Activated B cell treated with CpG ODN at 0.5 μM for 24 hours (primary cell): ENCODE results near the gene GALNT10. TPM values are rescaled to one million over a fixed set of nuclear protein-coding genes. Genes with fewer than 3 reads are reported as not detected.

Experiments
- ATAC-seq: fragments of 200-7000 bp; cut with Tn5 transposase; one replicate; pipeline ENCODE4 v1.10.0; 2021; ENCODE audit warnings: low read depth, mild to moderate bottlenecking, moderate library complexity
- CTCF ChIA-PET: fragments of 350-600 bp; sonication (Branson Sonifier 250); formaldehyde crosslinking; loops from one replicate; lab custom pipeline; 2021; ENCODE audit warnings: antibody characterized with exemption; lab: Charles Lee
- POLR2A ChIA-PET: fragments of 350-600 bp; sonication (Branson Sonifier 250); formaldehyde crosslinking; loops from one replicate; lab custom pipeline; 2021; ENCODE audit warnings: antibody characterized with exemption; lab: Charles Lee
- DNase-seq: peaks from one replicate; pipeline ENCODE4 v3.0.0; 2022
- H3K27ac Mint-ChIP-seq: one replicate; pipeline ENCODE4 v1.8.0; 2020; ENCODE audit warnings: mixed read lengths
- H3K27me3 Mint-ChIP-seq: one replicate; pipeline ENCODE4 v1.8.0; 2021; ENCODE audit warnings: mixed read lengths
- H3K36me3 Mint-ChIP-seq: one replicate; pipeline ENCODE4 v1.8.0; 2021; ENCODE audit warnings: low read depth, mixed read lengths
- H3K4me1 Mint-ChIP-seq: one replicate; pipeline ENCODE4 v1.8.0; 2021; ENCODE audit warnings: mixed read lengths
- H3K4me3 Mint-ChIP-seq: one replicate; pipeline ENCODE4 v1.8.0; 2020; ENCODE audit warnings: mild to moderate bottlenecking, mixed read lengths
- H3K9me3 Mint-ChIP-seq: one replicate; pipeline ENCODE4 v1.8.0; 2020; ENCODE audit warnings: mixed read lengths
- CTCF ChIP-seq: fragments of 200-600 bp; IDR thresholded peaks from one replicate; pipeline ENCODE4 v1.8.0; 2022; ENCODE audit warnings: antibody characterized with exemption, mild to moderate bottlenecking
- intact Hi-C: fragments of 100-400 bp; cut with micrococcal nuclease; formaldehyde crosslinking; loops from one replicate; pipeline ENCODE4 v1.15.1; 2024
- total RNA-seq: library from RNA; stranded (reverse); gene quantifications from 2 replicates; pipeline ENCODE4 v1.2.3, GENCODE V29; 2022

The GALNT10 gene
- total RNA-seq, 1 donor from 2014 or later = 41.5 TPM

GRCh38 chr5:154390096-154390495 is 199.6 kb downstream of the GALNT10 start:
- Mint-ChIP-seq H3K9me3 (no peaks in the 10 kb centered on the region), H3K36me3 (peaks cover 57% of the 10 kb centered on the region), H3K4me3 (no peak overlapping the region), H3K4me1 (peaks cover 13% of the 10 kb centered on the region), H3K27ac (no peak overlapping the region), H3K27me3 (no peaks in the 10 kb centered on the region)
- no peak for ATAC-seq
- no peak for TF ChIP-seq CTCF
- CTCF ChIA-PET = interaction anchor here (1.3 kb wide), 1 partner anchor 15 kb away, joined by 4 read pairs; no protein-coding TSS in a partner anchor
- POLR2A ChIA-PET = interaction anchor here (0.8 kb wide), 1 partner anchor 11 kb away, joined by 3 read pairs; no protein-coding TSS in a partner anchor
- no peak for DNase-seq
- intact Hi-C loops = no loop called here

DNA sequence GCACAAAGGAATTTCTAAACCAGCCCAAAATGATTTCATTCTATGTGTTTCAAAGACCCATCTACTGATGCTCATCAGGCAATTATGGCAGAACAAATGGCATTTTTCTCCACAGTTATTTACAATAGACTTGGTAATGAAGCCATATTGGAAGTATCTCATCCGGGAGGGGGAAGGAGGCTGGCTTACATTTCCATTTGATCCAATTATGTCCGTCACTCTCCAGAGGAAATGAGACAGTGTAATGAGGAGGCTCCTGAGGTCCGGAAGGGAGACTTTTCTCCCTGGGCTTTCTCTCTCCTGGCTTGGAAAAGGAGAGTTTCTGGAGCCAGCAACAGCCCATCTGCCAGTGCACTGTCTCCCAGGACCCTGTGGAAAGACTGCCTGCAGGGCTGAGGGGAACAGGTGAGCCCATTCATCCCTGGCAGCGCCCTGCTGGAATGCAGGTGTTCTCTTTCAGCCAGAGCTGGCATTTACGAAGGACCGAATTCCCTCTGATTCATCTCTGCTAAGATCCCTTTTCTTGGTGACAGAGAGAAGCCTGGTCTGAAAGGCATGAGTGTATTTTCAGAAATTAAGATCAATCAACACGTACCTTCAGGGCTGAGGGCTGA is 200.3 kb downstream of the GALNT10 start:
- Mint-ChIP-seq H3K9me3 (no peaks in the 10 kb centered on the region), H3K4me1 (peaks cover 13% of the 10 kb centered on the region), H3K4me3 (no peak overlapping the region), H3K27me3 (no peaks in the 10 kb centered on the region), H3K27ac (no peak overlapping the region), H3K36me3 (peaks cover 64% of the 10 kb centered on the region)
- ATAC-seq = no peak
- intact Hi-C loops = no loop called here
- DNase-seq = no peak
- ChIA-PET POLR2A (interaction anchor here (0.8 kb wide), 1 partner anchor 11 kb away, joined by 3 read pairs; no protein-coding TSS in a partner anchor), CTCF (interaction anchor here (1.1 to 1.3 kb wide), 2 partner anchors 14 to 319 kb away, joined by 3 to 4 read pairs; no protein-coding TSS in a partner anchor)
- TF ChIP-seq CTCF = no peak

DNA sequence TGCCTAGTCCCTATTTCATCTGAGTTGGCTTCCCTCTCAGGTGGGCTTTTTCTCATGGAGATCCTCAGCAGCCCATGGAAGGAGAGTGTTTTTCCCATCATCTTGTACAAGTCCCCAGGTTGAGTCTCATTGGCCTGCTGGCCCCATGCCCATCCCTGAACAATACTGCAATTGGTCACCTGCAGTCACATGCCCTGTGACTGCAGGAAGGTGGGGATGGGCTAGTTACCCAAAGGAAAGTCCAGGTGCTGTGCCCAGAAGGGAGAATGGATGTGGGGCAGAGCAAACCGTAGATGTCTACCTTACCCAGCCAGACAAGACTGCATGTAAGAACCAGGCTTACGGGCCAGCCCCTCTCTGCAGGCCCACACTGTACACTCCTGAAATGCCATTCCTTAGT is 201.3 kb downstream of the GALNT10 start:
- Mint-ChIP-seq H3K36me3 (peaks cover 62% of the 10 kb centered on the region), H3K4me3 (no peak overlapping the region), H3K27me3 (no peaks in the 10 kb centered on the region), H3K9me3 (no peaks in the 10 kb centered on the region), H3K4me1 (peaks cover 16% of the 10 kb centered on the region), H3K27ac (no peak overlapping the region)
- CTCF ChIA-PET = interaction anchor here (1.1 kb wide), 1 partner anchor 320 kb away, joined by 3 read pairs; no protein-coding TSS in a partner anchor
- intact Hi-C loops = no loop called here
- DNase-seq (no peak), ATAC-seq (no peak)
- POLR2A ChIA-PET = no interaction called here
- TF ChIP-seq CTCF = no peak

- no peaks in the 10 kb centered on the region for H3K9me3 Mint-ChIP-seq
- no peak for DNase-seq
- intact Hi-C loops = no loop called here
- TF ChIP-seq CTCF = no peak
- H3K4me1 Mint-ChIP-seq = peaks cover 16% of the 10 kb centered on the region
- ChIA-PET POLR2A (no interaction called here), CTCF (no interaction called here)
- ATAC-seq = no peak
- no peaks in the 10 kb centered on the region for H3K27me3 Mint-ChIP-seq
- H3K27ac Mint-ChIP-seq = no peak overlapping the region
- H3K36me3 Mint-ChIP-seq = peaks cover 58% of the 10 kb centered on the region
- H3K4me3 Mint-ChIP-seq = no peak overlapping the region
Measured at GRCh38 chr5:154393850-154394249, 203.3 kb downstream of the GALNT10 start.

DNA sequence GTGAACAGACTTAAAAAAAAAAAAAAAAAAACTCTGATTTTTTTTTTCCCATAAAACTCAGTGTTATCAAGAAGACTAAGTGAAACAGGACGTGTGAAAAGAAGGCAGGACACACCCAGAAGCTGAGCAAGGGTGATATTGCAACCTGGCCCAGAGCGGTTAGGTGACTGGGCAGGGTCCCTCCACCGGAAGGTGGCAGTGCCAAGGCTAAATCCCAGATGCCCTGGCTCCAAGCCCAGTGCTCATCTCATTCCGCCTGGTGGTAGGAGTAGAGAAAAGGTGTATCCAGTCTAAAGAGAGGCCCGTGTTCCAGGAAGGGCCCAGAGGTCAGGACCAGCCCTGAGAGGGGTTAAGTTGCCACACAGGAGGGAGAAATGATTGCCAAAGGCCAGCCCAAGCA is 203.8 kb downstream of the GALNT10 start:
- Mint-ChIP-seq H3K27me3 (no peaks in the 10 kb centered on the region), H3K4me1 (peaks cover 16% of the 10 kb centered on the region), H3K27ac (no peak overlapping the region), H3K9me3 (no peaks in the 10 kb centered on the region), H3K4me3 (no peak overlapping the region), H3K36me3 (peaks cover 61% of the 10 kb centered on the region)
- no peak for TF ChIP-seq CTCF
- ATAC-seq = no peak
- intact Hi-C loops = no loop called here
- CTCF ChIA-PET = no interaction called here
- POLR2A ChIA-PET = no interaction called here
- DNase-seq = no peak
